ENCODE measurements around the gene PYGO1.
A peak's percentile ranks its signal among the peaks of the same experiment; 100 is the strongest.
"Not testable (repeated sequence)": the region's sequence is repeated elsewhere in the genome, so short reads cannot be mapped to it uniquely, and the experiment has no call there.

The PYGO1 gene

DNA sequence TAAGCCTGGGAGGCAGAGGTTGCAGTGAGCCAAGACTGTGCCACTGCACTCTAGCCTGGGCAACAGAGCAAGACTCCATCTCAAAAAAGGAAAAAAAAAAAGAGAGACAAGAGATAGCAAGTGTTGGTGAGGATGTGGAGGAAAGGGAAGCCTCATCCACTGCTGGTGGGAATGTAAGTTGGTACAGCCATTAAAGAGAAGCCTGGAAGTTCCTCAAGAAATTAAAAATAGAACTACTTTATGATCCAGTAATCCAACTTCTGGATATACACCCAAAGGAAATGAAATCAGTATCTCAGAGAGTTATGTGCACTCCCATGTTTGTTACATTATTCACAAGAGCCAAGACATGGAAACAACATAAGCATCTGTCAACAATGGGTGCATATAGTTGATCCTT lies 14.9 kb downstream of the PYGO1 start:
- DNase-seq (ENCODE audit: low read depth in 2 of 2) = no peak

DNA sequence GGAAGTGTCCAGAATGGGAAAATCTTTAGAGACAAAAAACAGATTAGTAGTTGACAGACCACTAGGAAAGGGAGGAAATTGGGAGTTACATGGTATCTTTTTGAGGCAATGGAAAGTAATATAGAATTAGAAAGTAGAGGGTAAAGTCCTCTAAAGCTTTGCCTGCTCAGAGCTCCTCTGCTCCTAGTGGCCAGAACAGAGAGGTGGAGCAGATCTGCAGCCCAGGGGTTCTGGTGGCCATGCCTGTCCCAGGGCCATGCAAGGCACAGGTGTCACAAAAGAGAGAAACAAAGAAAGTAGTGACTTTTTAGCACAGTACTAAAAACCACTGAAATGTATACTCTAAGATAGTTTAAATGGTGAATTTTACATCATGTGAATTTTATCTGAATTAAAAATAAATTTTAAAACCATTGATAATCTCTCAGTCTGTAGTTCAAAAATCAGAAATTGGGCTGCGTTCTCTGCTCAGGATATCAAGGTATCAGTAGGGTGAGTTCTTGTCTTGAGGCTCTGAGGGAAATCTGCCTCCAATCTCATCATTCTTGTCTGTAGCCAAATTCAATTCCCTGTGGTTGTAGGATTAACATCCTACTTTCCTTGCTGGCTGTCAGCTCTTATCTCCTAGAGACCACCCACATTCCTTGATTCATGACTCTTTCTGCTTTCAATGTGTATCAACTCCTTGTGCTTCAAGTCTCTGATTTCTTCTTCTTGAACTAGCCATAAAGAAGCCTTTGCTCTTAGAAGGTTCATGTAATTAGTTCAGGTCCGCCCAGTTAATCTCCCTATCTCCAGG lies 23.6 kb downstream of the PYGO1 start:
- DNase-seq (ENCODE audit: low read depth in 2 of 2) = no peak

DNA sequence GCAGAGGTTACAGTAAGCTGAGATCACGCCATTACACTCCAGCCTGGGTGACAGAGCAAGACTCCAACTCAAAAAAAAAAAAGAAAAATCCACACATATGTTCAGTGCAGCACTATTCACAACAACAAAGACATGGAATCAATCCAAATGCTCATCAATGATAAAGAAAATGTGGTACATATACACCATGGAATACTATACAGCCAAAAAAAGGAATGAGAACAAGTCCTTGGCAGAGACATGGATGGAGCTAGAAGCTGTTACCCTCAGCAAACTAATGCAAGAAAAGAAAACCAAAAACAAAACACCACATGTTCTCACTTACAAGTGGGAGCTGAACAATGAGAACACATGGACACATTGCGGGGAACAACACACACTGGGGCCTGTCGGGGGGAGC lies 25.5 kb downstream of the PYGO1 start:
- no peak for DNase-seq (ENCODE audit: low read depth in 2 of 2)

DNA sequence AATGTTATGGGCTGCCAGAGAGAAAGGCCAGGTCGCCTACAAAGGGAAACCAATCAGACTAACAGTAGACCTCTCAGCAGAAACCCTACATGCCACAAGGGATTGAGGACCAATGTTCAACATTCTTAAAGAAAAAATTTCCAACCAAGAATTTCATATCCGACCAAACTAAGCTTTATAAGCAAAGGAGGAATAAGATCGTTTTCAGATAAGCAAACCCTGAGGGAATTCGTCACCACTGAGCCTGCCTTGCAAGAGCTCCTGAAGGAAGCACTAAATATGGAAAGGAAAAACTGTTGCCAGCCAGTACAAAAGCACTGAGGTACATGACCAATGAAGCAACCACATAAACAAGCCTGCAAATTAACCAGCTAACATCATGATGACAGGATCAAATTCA lies 33.1 kb downstream of the PYGO1 start:
- DNase-seq (ENCODE audit: low read depth in 2 of 2) = no peak

DNA sequence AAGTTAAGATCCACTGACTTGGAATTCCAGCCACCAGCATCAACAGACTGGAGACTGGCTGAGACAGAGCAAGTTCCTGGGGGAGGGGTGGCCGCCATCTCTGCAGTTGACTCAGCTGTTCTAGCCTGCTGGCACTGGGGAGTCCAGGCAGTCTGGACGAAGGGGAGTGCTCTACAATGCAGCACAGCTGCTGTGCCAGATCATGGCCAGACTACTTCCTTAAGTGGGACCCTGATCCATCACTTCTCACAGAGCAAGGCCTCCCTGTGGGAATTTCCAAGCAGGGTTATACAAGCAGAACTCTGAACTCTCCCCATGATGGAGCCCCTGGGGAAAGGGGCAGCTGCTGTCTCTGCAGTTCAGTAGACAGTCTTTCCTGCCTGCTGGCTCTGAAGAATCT lies 35.2 kb downstream of the PYGO1 start:
- DNase-seq (ENCODE audit: low read depth in 2 of 2) = no peak

DNA sequence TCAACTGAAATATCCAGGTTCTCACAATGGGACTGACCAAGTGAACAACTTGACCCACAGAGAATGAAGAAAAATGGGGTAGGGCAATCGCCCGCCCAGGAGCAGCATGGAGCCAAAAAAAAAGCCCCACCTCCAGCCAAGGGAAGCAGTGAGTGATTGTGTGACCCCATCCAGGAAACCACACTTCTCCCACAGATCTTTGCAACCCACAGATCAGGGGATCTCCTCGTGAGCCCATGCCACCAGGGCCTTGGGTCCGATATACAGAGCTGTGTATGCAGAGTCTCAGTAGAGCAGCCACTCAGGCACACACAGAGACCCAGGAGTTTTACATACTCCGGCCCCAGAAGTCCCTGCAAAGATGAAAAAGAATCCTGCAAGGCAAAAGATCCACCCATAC lies 35.7 kb downstream of the PYGO1 start:
- no peak for DNase-seq (ENCODE audit: low read depth in 2 of 2)

DNA sequence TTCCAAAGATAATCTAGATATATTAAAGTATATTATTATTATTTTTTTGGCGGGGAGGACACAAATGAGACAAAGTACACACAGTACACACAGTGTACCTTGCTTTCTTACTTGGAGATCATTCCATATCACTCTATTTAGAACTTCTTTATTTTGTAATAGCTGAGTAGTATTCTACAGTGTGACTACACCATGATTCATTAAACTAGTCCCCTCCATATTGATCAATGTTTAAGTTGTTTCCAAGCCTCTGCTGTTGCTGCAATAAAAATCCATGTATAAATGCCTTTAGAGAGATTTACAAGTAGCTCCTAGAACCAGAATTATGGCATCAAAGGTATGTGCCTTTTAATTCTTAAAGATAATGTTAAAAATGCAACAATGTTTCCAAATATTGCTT lies 38.8 kb downstream of the PYGO1 start:
- DNase-seq (ENCODE audit: low read depth in 2 of 2) = no peak

DNA sequence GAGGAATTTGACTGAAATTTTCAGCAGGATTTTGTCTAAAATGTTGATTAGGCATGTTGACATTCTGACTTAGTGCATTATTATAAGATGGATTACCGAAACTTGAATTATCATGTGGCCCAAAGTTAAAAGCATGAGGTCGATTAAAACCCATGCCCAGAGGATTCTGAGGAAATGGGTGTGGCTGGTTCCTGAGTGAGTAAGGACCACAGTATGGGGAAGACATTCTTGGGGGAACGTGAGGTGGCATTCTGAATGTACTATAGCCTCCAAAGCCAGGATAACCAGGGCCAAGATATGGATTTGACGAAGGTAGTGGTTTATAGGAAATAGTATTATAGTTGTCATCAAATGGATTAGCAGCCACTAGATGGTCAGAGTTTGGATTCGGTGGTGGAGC lies 41.4 kb downstream of the PYGO1 start:
- DNase-seq (ENCODE audit: low read depth in 2 of 2) = no peak

DNA sequence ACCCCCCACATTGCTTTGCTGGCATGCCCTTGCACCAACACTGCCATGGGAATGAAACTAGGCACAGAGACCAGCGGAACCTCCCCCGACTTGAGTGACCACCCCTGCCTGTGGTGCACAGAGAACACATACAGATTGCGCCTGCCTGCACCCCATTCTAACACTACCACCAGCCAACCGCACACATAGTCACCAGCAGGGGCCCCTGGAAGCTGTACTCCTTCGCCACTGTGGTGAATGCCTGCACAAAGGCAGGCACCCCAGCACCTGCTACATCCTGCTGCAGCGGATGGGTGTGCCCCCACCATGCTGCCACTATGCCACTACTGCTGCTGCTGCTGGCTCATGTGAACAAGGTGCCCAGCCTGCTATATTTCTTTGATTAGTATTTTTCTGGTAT lies 52.7 kb downstream of the PYGO1 start:
- DNase-seq (ENCODE audit: low read depth in 2 of 2) = no peak

DNA sequence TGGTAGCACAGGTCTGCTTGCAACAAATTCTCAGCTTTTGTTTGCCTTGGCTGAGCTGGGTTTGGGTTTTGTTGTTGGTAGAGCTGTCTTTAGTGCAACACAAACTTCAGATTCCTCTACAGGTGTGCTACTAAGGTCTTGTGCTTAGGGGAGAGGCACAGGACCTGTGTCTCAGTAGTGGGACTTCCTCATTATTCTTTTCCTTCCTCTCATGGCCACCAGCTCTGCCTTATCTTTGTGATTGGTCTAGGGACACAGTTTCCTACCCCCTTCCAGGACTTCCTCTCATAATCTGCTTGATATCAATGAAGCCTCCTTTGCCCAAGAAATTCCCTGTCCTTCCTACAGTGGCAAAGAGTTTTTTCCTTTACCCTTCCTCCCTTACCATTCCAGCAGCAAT lies 55.2 kb downstream of the PYGO1 start:
- no peak for DNase-seq (ENCODE audit: low read depth in 2 of 2)

DNA sequence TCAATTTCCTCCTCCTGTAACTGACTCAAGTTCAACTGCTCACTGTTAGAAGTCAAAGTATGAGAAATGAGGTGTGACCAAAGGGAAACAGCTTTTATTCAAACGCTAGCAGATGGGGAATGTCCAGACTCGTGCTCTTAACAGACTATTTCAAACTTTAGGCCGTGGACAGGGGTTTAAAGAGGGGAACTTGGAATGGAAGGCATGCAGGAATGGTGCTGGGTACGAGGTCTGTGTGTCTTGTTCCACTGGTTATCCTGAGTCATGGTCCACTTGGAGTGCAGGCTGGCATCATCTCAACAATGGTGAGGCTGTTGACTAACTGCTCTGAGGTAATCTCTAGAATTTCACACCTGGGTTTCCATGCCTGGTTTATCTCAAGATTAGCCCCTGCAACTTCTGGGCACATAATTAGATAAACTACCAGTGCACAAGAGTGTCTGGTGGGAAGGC lies 57.3 kb downstream of the PYGO1 start:
- DNase-seq (ENCODE audit: low read depth in 2 of 2) = peak in 1 of 2 experiments; percentile 4

DNA sequence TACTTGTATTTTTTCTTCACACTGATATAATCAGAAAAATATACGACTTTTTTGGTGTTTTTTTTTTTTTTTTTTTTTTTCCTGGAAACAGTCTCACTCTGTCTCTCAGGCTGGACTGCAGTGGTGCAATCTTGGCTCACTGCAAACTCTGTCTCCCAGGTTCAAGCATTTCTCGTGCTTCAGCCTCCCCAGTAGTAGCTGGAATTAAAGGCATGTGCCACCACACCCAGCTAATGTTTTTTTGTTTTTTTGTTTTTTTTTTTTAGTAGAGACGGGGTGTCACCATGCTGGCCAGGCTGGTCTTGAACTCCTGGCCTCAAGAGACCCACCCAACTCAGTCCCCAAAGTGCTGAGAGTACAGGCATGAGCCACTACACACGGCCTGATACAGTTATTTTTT lies 59.3 kb downstream of the PYGO1 start:
- no peak for DNase-seq (ENCODE audit: low read depth in 2 of 2)

DNA sequence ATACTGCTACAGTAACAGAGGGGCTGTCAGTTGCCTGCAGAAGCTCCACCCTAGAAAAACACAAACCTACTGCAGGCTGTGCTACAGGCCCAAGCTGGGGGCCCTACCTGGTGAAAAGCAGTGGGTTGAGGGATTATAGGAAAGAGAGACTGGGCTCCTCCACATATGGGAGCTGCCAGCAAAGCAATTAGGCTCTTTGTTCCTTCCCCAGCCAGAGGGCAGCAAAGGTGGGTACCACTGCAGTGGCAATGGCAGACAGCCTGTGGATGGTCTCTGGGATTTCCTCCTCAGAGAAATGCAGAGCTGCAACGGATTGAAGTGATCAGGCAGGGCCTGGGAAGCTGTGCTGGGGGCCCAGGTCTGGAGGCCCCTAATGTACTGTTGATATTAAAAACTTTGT lies 61.0 kb downstream of the PYGO1 start:
- no peak for DNase-seq (ENCODE audit: low read depth in 2 of 2)

DNA sequence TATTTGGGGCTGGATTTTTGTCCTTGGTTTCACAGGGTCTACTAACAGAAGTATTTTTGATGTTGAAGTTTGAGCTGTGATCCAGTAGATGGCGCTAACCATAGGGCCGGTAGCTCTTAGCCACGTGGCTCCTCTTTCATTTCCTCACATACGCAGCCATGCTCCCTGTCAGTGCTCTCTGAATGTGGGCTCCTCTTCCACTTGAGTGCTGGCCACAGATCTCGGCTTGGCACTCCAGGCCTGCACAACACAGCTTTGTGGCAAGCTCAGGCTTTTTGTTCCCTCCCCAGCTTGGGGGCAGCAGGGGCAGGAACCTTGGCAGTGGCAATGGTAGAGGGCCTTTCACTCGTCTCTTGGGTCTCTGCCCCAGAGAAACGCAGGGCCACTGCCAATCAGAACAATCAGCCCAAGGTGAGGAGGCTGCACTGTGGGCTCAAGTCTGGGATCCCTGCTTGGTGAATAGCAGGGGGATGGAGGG lies 61.5 kb downstream of the PYGO1 start:
- DNase-seq (ENCODE audit: low read depth in 2 of 2) = peak; percentile 13 to 28

DNA sequence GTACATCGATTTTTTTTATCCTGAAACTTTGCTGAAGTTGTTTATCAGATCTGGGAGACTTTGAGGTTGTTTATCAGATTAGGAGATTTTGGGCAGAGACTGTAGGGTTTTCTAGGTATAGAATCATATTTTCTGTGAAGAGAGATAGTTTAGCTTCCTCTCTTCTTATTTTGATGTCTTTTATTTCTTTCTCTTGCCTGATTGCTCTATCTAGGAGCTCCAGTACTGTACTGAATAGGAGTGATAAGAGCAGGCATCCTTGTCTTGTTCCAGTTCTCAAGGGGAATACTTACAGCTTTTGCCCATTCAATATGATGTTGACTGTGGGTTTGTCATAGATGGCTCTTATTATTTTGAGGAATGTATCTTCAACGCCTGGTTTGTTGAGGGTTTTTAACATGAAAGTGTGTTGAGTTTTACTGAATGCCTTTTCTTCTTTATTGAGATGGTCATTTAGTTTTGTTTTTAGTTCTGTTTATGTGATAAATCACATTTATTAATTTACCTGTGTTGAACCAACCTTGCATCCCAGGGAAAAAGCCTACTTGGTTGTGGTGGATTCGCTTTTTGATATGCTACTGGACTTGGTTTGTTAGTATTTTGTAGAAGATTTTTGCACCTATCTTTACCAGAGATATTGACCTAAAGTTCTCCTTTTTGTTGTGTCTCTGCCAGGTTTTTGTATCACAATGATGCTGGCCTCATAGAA lies 65.2 kb downstream of the PYGO1 start:
- no peak for DNase-seq (ENCODE audit: low read depth in 2 of 2)

DNA sequence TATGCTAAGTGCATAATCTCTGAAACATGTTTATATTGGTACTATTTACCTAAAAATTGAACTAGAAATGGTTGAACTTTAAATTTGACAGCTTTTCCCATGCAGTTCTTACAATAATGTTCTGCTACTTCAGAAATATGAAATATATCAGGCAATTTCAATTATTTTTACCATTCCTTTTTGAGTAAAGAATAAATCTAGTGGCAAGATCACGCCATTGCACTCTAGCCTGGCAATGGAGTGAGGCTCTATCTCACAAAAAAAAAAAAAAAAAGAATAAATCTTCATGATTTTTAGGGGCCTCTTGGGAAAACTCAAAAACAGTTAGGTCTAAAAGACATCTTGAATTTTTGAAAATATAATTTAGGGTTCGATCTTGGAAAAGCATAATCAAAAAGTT lies 69.5 kb downstream of the PYGO1 start:
- DNase-seq (ENCODE audit: low read depth in 2 of 2) = no peak

DNA sequence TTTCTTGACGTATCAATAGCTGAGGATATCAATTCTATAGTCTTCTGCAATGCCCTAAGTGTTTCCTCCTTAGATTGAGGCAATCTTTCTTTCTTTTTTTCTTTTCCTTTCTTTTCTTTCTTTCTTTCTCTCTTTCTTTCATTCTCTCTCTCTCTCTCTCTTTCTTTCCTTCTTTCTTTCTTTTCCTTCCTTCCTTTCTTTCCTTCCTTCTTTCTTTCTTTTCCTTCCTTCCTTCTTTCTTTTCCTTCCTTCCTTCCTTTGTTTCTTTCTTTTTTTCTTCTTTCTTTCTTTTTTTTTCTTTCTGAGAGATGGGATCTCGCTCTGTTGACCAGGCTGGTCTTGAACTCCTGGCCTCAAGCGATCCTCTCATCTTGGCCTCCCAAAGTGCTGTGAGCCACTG lies 70.1 kb downstream of the PYGO1 start:
- no peak for DNase-seq (ENCODE audit: low read depth in 2 of 2)

DNA sequence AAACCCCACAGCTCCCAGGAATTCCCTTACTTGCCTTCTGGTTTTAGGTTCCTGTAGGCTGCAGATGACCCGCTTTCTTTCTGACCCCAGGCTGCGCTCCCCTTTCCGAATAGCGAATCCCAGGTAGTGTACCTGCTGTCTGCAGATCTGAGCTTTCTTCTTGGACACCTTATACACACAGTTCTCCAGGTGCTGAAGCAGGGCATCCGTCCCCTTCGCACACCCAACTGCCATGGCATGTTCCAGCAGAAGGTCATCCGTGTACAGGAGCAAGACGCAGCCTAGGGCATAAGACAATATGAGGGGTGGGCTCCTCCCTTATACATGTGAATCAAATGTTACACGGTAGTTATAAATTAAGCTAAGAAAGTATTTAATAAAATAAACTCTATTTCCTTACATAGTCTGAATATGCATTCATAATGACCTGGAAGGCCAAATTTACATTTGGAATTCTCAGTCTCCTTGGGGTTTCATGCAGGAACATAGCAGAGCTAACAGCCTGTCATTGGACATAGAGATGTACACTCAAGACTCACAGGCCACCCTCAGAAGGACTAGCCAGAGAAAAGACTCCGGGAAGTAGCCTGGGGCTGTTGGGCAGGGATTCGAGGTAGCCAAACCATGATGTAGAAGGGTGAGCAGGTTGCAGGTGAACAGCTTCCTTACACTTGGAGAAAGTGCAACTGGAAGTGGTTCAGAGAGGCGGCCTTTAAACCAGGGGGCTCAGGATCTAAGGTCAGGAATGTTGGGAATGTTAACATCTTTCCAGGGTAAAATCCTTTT lies 72.0 kb downstream of the PYGO1 start:
- no peak for DNase-seq (ENCODE audit: low read depth in 2 of 2)

DNA sequence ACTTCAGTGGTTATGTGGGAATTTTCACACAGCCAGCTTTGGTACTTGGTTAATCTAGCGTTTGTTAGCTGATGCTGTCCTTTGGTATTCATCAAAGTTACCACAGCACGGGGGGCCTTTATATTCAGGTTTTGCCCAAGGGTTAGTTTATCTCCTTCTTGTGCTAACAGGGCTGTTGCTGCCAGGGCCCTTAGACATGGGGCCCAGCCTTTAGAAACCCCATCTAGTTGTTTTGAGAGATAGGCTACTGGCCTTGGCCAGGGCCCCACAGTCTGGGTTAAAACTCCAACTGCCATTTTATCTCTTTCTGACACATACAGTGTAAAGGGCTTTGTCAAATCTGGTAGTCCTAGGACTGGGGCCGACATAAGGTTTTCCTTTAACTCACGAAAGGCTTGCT lies 72.7 kb downstream of the PYGO1 start:
- no peak for DNase-seq (ENCODE audit: low read depth in 2 of 2)

DNA sequence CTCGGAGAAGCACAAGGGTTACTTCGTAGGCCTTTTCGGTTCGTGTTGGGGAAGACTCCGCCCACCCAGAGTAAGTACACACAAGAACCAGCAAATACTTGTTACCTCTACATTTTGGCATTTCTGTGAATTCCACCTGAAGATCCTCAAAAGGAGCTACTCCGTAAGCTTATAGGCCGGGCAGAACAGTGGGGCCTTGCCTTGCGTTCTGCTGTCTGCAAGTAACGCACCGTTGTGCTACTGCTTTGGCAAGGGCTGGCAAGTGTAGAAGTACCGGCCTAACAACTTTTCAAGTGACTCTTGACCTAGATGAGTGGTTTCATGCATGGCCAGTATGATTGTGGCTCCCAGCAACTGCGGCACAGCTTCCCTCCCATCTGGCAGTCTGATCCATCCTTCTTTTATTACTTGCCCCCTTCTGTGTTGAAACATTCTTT lies 73.7 kb downstream of the PYGO1 start:
- DNase-seq (ENCODE audit: low read depth in 2 of 2) = no peak

DNA sequence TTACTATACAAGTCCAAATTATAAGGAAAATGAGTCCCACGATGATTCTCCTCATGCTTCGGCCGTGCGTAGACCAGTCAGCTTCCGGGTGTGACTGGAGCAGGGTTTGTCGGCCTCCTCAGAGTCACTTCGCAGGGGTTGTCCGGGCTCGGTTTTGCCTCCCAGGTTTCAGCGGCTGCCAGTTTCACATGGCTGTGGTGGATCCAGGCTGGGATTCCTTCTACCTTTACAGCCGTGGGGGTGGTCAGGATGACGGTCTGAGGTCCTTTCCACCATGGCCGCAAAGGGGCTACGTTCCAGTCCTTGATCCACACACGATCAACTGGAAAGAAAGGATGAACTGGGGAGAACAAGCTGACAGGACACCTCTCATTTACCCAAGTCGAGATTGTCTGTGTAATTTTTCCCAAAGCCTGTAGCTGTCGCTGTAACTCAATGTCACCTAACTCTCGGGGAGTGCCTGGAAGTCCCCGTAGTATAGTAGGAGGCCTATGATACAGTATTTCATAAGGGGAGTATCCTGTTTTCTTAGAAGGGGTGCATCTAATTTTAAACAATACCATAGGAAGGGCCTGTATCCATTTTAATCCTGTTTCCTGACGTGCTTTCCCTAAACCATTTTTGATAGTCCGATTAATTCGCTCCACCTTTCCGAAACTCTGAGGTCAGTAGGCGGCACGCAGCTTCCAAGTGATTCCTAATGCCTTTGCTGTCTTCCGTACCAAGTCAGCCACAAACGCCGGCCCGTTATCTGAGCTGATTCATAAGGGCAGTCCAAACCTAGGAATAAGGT lies 74.3 kb downstream of the PYGO1 start:
- not testable (repeated sequence) for DNase-seq (ENCODE audit: low read depth in 2 of 2)

DNA sequence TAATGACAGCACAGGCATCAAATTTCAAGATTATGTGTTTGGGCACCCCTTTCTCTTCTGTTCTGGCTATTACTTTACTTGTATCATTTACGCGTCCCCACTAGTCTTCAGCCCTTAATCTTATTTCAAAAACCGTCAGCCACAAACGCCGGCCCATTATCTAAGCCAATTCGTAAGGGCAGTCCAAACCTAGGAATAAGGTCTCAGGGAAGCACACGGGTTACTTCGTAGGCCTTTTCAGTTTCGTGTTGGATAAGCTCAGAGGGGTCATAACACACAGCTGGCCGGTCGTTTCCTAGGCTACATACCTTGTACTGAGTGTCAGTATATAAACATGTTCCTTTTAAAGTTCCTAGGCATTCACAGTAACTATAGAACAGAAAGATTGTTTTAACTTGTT lies 75.0 kb downstream of the PYGO1 start:
- no peak for DNase-seq (ENCODE audit: low read depth in 2 of 2)

Data from fibroblast of skin of left biceps (primary cell).